HepG2 (cell line): ENCODE data around the gene ANKS4B. TPM values are rescaled to one million over a fixed set of nuclear protein-coding genes. Genes with fewer than 3 reads are reported as not detected.

ENCODE experiments used
- CC2D1A ChIP-seq: sonication (generic); formaldehyde crosslinking; IDR thresholded peaks from 2 replicates; pipeline ENCODE4 v1.8.1; 2023; ENCODE audit warnings: mild to moderate bottlenecking, missing genetic modification reagents
- FOXA3 ChIP-seq: IDR thresholded peaks from 2 replicates; pipeline ENCODE4 v1.6.1; 2016; ENCODE audit warnings: missing genetic modification reagents, missing compliant biosample characterization
- GABPB1 ChIP-seq: IDR thresholded peaks from 2 replicates; pipeline ENCODE4 v1.6.1; 2016; ENCODE audit warnings: mild to moderate bottlenecking, missing genetic modification reagents, moderate library complexity, missing compliant biosample characterization
- HOXA3 ChIP-seq: sonication (generic); formaldehyde crosslinking; IDR thresholded peaks from 2 replicates; pipeline ENCODE4 v1.5.0; 2020; ENCODE audit warnings: missing genetic modification reagents
- KDM1A ChIP-seq: IDR thresholded peaks from 2 replicates; pipeline ENCODE4 v1.6.1; 2016; ENCODE audit warnings: missing compliant biosample characterization
- KDM2A ChIP-seq: sonication (generic); formaldehyde crosslinking; IDR thresholded peaks from 2 replicates; pipeline ENCODE4 v1.4.0; 2020; ENCODE audit warnings: low read depth, missing genetic modification reagents, borderline replicate concordance
- LBX2 ChIP-seq: sonication (generic); formaldehyde crosslinking; IDR thresholded peaks from 2 replicates; pipeline ENCODE4 v1.5.0; 2020; ENCODE audit warnings: missing genetic modification reagents, mild to moderate bottlenecking, borderline replicate concordance
- MAZ ChIP-seq, 2 experiments: sonication (generic) in 1 of 2; formaldehyde crosslinking in 1 of 2; IDR thresholded peaks; 2 replicates each; pipeline versions ENCODE4 v1.5.0 to v1.6.1; 2012 to 2020; ENCODE audit warnings: low read depth in 2 of 2, mild to moderate bottlenecking in 2 of 2, borderline replicate concordance in 1 of 2, improper control_type of control experiment in 1 of 2, low read length in 1 of 2, missing genetic modification reagents in 1 of 2, moderate library complexity in 1 of 2
- PCBP2 ChIP-seq: fragments of 200-400 bp; formaldehyde crosslinking; optimal IDR thresholded peaks from 2 replicates; pipeline ENCODE3; 2018; ENCODE audit warnings: low read length, low read depth; ENCODE audit not compliant: poor library complexity, severe bottlenecking
- PHF8 ChIP-seq: sonication (generic); formaldehyde crosslinking; IDR thresholded peaks from 2 replicates; pipeline ENCODE4 v1.5.0; 2020; ENCODE audit warnings: missing genetic modification reagents
- PPARG ChIP-seq: conservative IDR thresholded peaks from 2 replicates; pipeline ENCODE4 v1.6.1; 2016; ENCODE audit warnings: missing biosample characterization, missing genetic modification reagents
- PTBP1 ChIP-seq: fragments of 200-400 bp; formaldehyde crosslinking; IDR thresholded peaks from 2 replicates; pipeline ENCODE4 v1.6.1; 2018; ENCODE audit warnings: low read length, low read depth; ENCODE audit not compliant: poor library complexity, severe bottlenecking
- RCOR2 ChIP-seq: IDR thresholded peaks from 2 replicates; pipeline ENCODE4 v1.6.1; 2016; ENCODE audit warnings: missing biosample characterization, missing genetic modification reagents
- YY1 ChIP-seq: IDR thresholded peaks from 2 replicates; pipeline ENCODE4 v1.6.1; 2011; ENCODE audit warnings: low read length, low read depth, moderate library complexity, mild to moderate bottlenecking; ENCODE audit not compliant: insufficient read depth, insufficient replicate concordance
- ZBTB26 ChIP-seq: IDR thresholded peaks from 2 replicates; pipeline ENCODE4 v1.6.1; 2016; ENCODE audit warnings: missing compliant biosample characterization, missing genetic modification reagents, borderline replicate concordance
- ZBTB7B ChIP-seq: sonication (generic); formaldehyde crosslinking; IDR thresholded peaks from 2 replicates; pipeline ENCODE4 v1.4.0; 2020; ENCODE audit warnings: missing genetic modification reagents
- ZNF138 ChIP-seq: sonication (generic); formaldehyde crosslinking; IDR thresholded peaks from 2 replicates; pipeline ENCODE4 v1.5.0; 2020; ENCODE audit warnings: mild to moderate bottlenecking, low read depth, missing genetic modification reagents
- ZNF552 ChIP-seq: sonication (generic); formaldehyde crosslinking; IDR thresholded peaks from 2 replicates; pipeline ENCODE4 v1.9.0; 2022; ENCODE audit warnings: missing genetic modification reagents, mild to moderate bottlenecking, borderline replicate concordance
- ZNF629 ChIP-seq: sonication (generic); formaldehyde crosslinking; conservative IDR thresholded peaks from 2 replicates; pipeline ENCODE4 v1.5.0; 2020; ENCODE audit warnings: missing genetic modification reagents
- ZNF713 ChIP-seq: sonication (generic); formaldehyde crosslinking; IDR thresholded peaks from 2 replicates; pipeline ENCODE4 v1.4.0; 2020; ENCODE audit warnings: mild to moderate bottlenecking, missing genetic modification reagents
- ZNF788 ChIP-seq: sonication (generic); formaldehyde crosslinking; IDR thresholded peaks from 2 replicates; pipeline ENCODE4 v1.5.0; 2020; ENCODE audit warnings: mild to moderate bottlenecking, missing genetic modification reagents, borderline replicate concordance
- polyA plus RNA-seq, 8 experiments: library from polyadenylated mRNA; depleted of rRNA in 3 of 8; stranded (reverse) in 7 of 8; unstranded in 1 of 8; fragments of >200 nt; fragmentation: Illumina TruSeq in 4 of 8; extraction: Trizol in 4 of 8; gene quantifications; 2 replicates each; pipeline versions ENCODE4 v1.2.1 to v1.2.3, GENCODE V29; 2011 to 2016; ENCODE audit warnings: low read depth in 4 of 8, missing spikeins in 1 of 8, mixed read lengths in 1 of 8; ENCODE audit not compliant: insufficient read depth in 1 of 8
- total RNA-seq, 5 experiments: library from RNA; depleted of rRNA; stranded (reverse); fragments of >200 nt; fragmentation: Illumina TruSeq; extraction: Trizol; gene quantifications; 2 replicates each; pipeline ENCODE4 v1.2.3, GENCODE V29; 2016; ENCODE audit warnings: low read depth in 1 of 5
- TF ChIP-seq, protein P1 (sequence below): sonication (generic); formaldehyde crosslinking; IDR thresholded peaks from 2 replicates; pipeline ENCODE4 v1.4.0; 2020; ENCODE audit warnings: missing genetic modification reagents, borderline replicate concordance
- TF ChIP-seq, protein P2 (sequence below): sonication (generic); formaldehyde crosslinking; IDR thresholded peaks from 2 replicates; pipeline ENCODE4 v1.4.0; 2020; ENCODE audit warnings: mild to moderate bottlenecking, missing genetic modification reagents
- TF ChIP-seq, protein P3 (sequence below): sonication (generic); formaldehyde crosslinking; IDR thresholded peaks from 2 replicates; pipeline ENCODE4 v1.4.0; 2020; ENCODE audit warnings: missing genetic modification reagents

Gene ANKS4B
- total and polyA plus RNA-seq, 2 of the 13 experiments (the other 11 are each of a cell fraction or from before 2014, with no cell fraction given), result 6.5 to 30.0 TPM

GRCh38 chr16:21283521-21284289 lies 50.2 kb downstream of the ANKS4B start (continued):
- 0 out of 2 replicates have a peak, but pooled peaks have one; percentile 37 for TF ChIP-seq RCOR2 (CRISPR knock-in tag)
- no peak for TF ChIP-seq KDM1A (CRISPR knock-in tag)
- TF ChIP-seq YY1, result peak; percentile 51
- TF ChIP-seq PHF8 (CRISPR knock-in tag), result peak; percentile 62
- peak; percentile 26 for TF ChIP-seq PTBP1
- peak; percentile 90 for TF ChIP-seq ZBTB7B (CRISPR knock-in tag)
- no peak for TF ChIP-seq LBX2 (CRISPR knock-in tag)
- TF ChIP-seq PPARG (CRISPR knock-in tag), result no peak; the same call in 1 of the 2 replicates
- TF ChIP-seq FOXA3 (CRISPR knock-in tag), result peak; percentile 16; the same call in 1 of the 2 replicates
- 0 out of 2 replicates have a peak, but pooled peaks have one; percentile 65 for TF ChIP-seq ZNF788 (CRISPR knock-in tag)
- TF ChIP-seq ZNF138 (CRISPR knock-in tag), result no peak
- TF ChIP-seq, protein P1, sequence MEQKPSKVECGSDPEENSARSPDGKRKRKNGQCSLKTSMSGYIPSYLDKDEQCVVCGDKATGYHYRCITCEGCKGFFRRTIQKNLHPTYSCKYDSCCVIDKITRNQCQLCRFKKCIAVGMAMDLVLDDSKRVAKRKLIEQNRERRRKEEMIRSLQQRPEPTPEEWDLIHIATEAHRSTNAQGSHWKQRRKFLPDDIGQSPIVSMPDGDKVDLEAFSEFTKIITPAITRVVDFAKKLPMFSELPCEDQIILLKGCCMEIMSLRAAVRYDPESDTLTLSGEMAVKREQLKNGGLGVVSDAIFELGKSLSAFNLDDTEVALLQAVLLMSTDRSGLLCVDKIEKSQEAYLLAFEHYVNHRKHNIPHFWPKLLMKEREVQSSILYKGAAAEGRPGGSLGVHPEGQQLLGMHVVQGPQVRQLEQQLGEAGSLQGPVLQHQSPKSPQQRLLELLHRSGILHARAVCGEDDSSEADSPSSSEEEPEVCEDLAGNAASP (CRISPR knock-in tag), result peak; percentile 59; the same call in 1 of the 2 replicates
- TF ChIP-seq, protein P2, sequence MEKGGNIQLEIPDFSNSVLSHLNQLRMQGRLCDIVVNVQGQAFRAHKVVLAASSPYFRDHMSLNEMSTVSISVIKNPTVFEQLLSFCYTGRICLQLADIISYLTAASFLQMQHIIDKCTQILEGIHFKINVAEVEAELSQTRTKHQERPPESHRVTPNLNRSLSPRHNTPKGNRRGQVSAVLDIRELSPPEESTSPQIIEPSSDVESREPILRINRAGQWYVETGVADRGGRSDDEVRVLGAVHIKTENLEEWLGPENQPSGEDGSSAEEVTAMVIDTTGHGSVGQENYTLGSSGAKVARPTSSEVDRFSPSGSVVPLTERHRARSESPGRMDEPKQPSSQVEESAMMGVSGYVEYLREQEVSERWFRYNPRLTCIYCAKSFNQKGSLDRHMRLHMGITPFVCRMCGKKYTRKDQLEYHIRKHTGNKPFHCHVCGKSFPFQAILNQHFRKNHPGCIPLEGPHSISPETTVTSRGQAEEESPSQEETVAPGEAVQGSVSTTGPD, result no peak
- TF ChIP-seq, protein P3, sequence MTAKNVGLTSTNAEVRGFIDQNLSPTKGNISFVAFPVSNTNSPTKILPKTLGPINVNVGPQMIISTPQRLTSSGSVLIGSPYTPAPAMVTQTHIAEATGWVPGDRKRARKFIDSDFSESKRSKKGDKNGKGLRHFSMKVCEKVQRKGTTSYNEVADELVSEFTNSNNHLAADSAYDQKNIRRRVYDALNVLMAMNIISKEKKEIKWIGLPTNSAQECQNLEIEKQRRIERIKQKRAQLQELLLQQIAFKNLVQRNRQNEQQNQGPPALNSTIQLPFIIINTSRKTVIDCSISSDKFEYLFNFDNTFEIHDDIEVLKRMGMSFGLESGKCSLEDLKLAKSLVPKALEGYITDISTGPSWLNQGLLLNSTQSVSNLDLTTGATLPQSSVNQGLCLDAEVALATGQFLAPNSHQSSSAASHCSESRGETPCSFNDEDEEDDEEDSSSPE (CRISPR knock-in tag), result peak; percentile 82
- no peak; the same call in 1 of the 2 replicates for TF ChIP-seq ZBTB26 (CRISPR knock-in tag)
- peak; percentile 96 for TF ChIP-seq KDM2A (CRISPR knock-in tag)
- TF ChIP-seq ZNF552 (CRISPR knock-in tag), result no peak
- no peak for TF ChIP-seq MAZ (IDR thresholded peaks at IDR 0.05; ENCODE audit: borderline replicate concordance, low read depth, low read length)
- TF ChIP-seq MAZ (CRISPR knock-in tag; IDR thresholded peaks at IDR 0.05; ENCODE audit: low read depth), result peak; percentile 76; the same call in 1 of the 2 replicates
- TF ChIP-seq HOXA3 (CRISPR knock-in tag), result peak; percentile 60
- TF ChIP-seq ZNF629 (CRISPR knock-in tag), result no peak
- no peak for TF ChIP-seq ZNF713
- no peak for TF ChIP-seq PCBP2
- peak; percentile 75 for TF ChIP-seq GABPB1 (CRISPR knock-in tag)
- TF ChIP-seq CC2D1A, result no peak
